ENCODE results near the gene HPGD. TPM values are rescaled to one million over a fixed set of nuclear protein-coding genes. Genes with fewer than 3 reads are reported as not detected.

The HPGD gene
- total RNA-seq, 1 experiment from 2014 or later = 0.66 TPM

GRCh38 chr4:174451718-174452296 lies 70.5 kb downstream of the HPGD start:
- Histone ChIP-seq H3K9me3 (ENCODE audit: control insufficient read depth in 1 of 2, insufficient read depth in 1 of 2, low read depth in 1 of 2, low read length in 2 of 2) (no peaks in the 10 kb centered on the region), H3K4me2 (ENCODE audit: low read length) (no peak overlapping the region), H3K4me3 (replicated peaks in 1 of 2; ENCODE audit: low read depth in 1 of 2, low read length in 2 of 2) (no peak overlapping the region), H3K9ac (ENCODE audit: low read length) (no peak overlapping the region), H3K27ac (ENCODE audit: low read depth, low read length) (no peak overlapping the region), H3K4me1 (ENCODE audit: control insufficient read depth in 1 of 2, insufficient read depth in 2 of 2, low read length in 2 of 2) (no peaks in the 10 kb centered on the region), H4K20me1 (ENCODE audit: insufficient read depth) (no peaks in the 10 kb centered on the region), H3K79me2 (ENCODE audit: insufficient read depth, low read length) (no peaks in the 10 kb centered on the region), H2AFZ (ENCODE audit: low read depth, low read length, poor library complexity, severe bottlenecking) (no peak overlapping the region), H3K9me2 (ENCODE audit: insufficient read depth) (no peaks in the 10 kb centered on the region), H3K36me3 (ENCODE audit: control insufficient read depth in 1 of 2, insufficient read depth in 2 of 2, low read length in 2 of 2) (no peaks in the 10 kb centered on the region), H3K27me3 (ENCODE audit: insufficient read depth, low read length) (no peaks in the 10 kb centered on the region)
- ATAC-seq (no peak), DNase-seq (ENCODE audit: low read depth, low spot score) (no peak)
- ChIA-PET POLR2A (no interaction called here), RAD21 (ENCODE audit: low non-redundant PET in 1 of 2, low total read pairs in 2 of 2, uncharacterized antibody in 2 of 2, unreplicated experiment in 2 of 2) (no interaction called here), CTCF (no interaction called here)
- BruUV-seq (replicated peaks) = no TSS peak
- TF ChIP-seq MAX (IDR thresholded peaks at IDR 0.05) = no peak
- no peak for TF ChIP-seq CEBPB (IDR thresholded peaks at IDR 0.05; ENCODE audit: low read depth)
- TF ChIP-seq SP1 (IDR thresholded peaks at IDR 0.05; ENCODE audit: low read depth) = no peak
- no peak for TF ChIP-seq TCF7L2 (IDR thresholded peaks at IDR 0.05; ENCODE audit: borderline replicate concordance, extremely low read depth, insufficient read depth, insufficient read length)
- no peak for TF ChIP-seq POLR2AphosphoS5 (IDR thresholded peaks at IDR 0.05; ENCODE audit: low read depth, low read length)
- no peak for TF ChIP-seq EZH2 (IDR thresholded peaks at IDR 0.05)
- TF ChIP-seq JUND (IDR thresholded peaks at IDR 0.05) = no peak
- no peak for TF ChIP-seq YY1 (IDR thresholded peaks at IDR 0.05; ENCODE audit: extremely low read depth, insufficient replicate concordance, low read depth, low read length)
- no peak for TF ChIP-seq ZFX (IDR thresholded peaks at IDR 0.05)
- no peak for TF ChIP-seq ZBTB33 (IDR thresholded peaks at IDR 0.05; ENCODE audit: extremely low read depth, insufficient replicate concordance, low read length)
- TF ChIP-seq SRF (IDR thresholded peaks at IDR 0.05; ENCODE audit: low read depth) = no peak
- intact Hi-C loops (cut with micrococcal nuclease) = no loop called here

All from HCT116 (cell line).